Stimulated activated CD4-positive, alpha-beta T cell treated with anti-CD3 and anti-CD28 coated beads, Interleukin-2, amount 100 ng/mL, for 4 hours (primary cell): ENCODE measurements around the gene LPCAT3.

Source experiments
- DNase-seq: peaks from one replicate; pipeline ENCODE4 v3.0.0-alpha.2; 2020; ENCODE audit warnings: low read depth

LPCAT3 gene

DNA sequence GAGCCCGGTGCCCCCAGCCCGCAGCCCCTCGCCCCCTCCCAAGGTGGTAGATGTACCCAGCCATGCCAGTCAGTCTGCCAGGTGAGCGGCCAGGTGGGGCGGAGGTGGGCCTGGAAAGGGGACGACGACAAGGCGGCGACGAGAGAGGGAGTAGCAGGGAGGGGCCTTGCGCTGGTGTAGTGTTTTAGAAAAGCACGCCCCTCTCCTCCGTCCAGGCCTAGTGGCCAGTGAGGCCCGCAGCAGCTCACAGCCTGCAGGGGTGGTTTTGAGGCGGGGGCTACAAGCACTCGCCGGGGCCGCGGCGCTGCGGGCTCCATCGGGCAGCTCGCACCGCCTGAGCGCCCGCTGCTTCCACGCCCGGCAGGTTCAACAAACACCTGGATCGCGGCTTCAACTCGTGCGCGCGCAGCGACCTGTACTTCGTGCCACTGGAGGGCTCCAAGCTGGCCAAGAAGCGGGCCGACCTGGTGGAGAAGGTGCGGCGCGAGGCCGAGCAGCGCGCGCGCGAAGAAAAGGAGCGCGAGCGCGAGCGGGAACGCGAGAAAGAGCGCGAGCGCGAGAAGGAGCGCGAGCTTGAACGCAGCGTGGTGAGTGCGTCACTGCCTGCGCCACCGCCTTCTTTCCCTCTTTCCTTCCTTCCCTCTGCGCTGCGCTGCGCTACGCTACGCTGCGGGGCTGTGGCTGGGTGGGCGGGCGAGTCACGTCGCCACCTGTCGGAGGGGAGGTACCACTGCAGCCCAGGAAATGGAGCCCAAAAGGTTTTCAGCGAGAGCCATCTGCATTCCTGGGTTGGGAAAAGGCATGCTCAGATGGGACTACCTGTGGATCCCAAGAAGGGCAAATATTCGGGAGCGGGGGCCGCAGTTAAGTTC, 80.6 kb downstream of the LPCAT3 start:
- DNase-seq = peak; percentile 92

- peak; percentile 69 for DNase-seq
These were observed 81.4 kb downstream of the LPCAT3 start for GRCh38 chr12:6936636-6937480.

DNA sequence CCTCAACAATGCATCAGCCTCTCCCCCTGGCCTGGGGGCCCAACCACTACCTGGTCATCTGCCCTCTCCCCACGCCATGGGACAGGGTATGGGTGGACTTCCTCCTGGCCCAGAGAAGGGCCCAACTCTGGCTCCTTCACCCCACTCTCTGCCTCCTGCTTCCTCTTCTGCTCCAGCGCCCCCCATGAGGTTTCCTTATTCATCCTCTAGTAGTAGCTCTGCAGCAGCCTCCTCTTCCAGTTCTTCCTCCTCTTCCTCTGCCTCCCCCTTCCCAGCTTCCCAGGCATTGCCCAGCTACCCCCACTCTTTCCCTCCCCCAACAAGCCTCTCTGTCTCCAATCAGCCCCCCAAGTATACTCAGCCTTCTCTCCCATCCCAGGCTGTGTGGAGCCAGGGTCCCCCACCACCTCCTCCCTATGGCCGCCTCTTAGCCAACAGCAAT, 82.1 kb downstream of the LPCAT3 start:
- DNase-seq = no peak

DNA sequence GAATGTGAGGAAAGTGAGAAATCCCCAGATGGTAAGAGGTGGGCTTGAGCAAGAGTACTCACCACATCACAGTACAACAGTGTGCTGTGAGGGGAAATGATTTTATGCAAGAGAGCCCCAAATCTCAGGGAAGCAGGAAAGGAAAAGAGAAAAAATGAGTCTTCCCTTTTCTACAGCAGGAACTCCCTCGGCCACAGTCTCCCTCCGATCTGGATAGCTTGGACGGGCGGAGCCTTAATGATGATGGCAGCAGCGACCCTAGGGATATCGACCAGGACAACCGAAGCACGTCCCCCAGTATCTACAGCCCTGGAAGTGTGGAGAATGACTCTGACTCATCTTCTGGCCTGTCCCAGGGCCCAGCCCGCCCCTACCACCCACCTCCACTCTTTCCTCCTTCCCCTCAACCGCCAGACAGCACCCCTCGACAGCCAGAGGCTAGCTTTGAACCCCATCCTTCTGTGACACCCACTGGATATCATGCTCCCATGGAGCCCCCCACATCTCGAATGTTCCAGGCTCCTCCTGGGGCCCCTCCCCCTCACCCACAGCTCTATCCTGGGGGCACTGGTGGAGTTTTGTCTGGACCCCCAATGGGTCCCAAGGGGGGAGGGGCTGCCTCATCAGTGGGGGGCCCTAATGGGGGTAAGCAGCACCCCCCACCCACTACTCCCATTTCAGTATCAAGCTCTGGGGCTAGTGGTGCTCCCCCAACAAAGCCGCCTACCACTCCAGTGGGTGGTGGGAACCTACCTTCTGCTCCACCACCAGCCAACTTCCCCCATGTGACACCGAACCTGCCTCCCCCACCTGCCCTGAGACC, 82.7 kb downstream of the LPCAT3 start:
- DNase-seq = no peak

GRCh38 chr12:6934110-6934509, 84.2 kb downstream of the LPCAT3 start:
- DNase-seq = no peak

- no peak for DNase-seq
These were observed 85.5 kb downstream of the LPCAT3 start for GRCh38 chr12:6932766-6933165.

GRCh38 chr12:6929466-6930452, 88.5 kb downstream of the LPCAT3 start:
- no peak for DNase-seq

- DNase-seq = no peak
These were observed 89.4 kb downstream of the LPCAT3 start for GRCh38 chr12:6928703-6929407.

DNA sequence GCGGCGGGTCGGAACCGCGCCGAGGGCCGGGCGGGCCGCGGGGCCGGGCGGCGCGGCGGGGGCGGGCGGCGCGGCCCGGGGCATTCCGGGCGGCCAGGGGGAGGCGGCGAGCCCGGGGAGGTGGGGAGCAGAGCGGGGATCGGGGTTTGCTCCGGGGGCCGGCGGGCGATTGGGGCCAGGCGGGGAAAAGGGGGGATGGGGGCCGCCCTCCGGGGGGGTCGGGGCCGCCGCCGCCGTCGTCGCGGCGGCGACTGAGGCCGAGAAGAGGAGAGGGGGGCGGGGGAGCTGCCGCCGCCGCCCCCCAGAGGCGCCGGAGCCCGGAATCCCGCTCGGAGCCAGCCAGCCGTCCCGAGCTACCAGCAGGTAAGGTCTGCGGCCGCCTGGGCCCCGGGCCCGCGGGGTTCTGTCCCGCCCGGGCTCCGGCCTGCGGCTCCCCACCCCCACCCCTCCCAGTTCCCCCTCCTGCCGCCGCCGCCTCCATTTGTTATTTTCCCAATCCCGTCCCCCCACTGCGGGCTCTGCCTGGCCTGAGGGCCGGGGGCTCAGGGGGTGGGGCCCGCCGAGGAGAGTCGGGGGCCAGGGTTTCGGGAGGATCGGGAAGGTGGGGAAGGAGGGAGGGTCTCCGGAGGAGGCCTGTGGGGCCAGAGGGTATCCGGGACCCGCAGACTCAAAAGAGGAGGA, 90.1 kb downstream of the LPCAT3 start:
- DNase-seq = no peak

DNA sequence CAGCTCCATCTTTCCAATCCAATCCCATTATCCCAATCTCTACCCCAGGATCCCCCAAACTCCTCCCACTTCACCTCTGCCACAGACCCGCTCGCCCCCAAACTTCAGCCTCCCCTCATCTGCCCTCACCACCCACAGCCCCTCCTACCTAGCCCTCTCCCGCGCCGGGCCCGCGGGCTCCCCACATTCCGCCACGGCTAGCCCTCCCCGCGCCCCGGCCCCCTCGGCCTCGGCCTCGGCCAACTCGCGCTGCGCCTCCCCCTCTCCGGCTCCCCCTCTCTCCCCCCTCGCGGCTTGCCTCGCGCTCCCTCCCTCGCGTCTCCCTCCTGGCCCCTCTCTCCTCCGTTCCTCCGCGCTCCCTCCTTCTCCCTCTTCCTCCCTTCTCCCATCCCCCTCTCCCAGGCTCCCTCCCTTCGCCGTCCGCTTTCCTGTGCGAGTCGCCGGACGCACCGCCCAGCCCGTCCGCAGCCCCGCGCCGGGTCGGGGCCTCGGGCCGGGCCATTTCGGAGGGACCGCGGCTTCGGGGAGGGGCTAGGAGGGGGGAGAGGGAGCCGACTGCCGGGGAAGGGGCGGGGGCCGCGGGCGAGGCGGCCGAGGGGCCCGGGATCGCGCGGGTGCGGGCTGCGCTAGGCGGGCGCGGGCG, 90.8 kb downstream of the LPCAT3 start, which contains the start of gene ATN1:
TSS of gene ATN1 (plus strand) at position 581 of the 643 bp plus-strand sequence. CDS start 6,043 bp downstream, outside the sequence.
- no peak for DNase-seq
